HepG2 (cell line): Measurements from ENCODE around the gene CHST1. TPM values are rescaled to one million over a fixed set of nuclear protein-coding genes. Genes with fewer than 3 reads are reported as not detected.

Source experiments
- GPN1 ChIP-seq: sonication (generic); formaldehyde crosslinking; IDR thresholded peaks from 2 replicates; pipeline ENCODE4 v1.5.1; 2020; ENCODE audit warnings: missing genetic modification reagents, borderline replicate concordance
- NFE2L1 ChIP-seq: sonication (generic); formaldehyde crosslinking; IDR thresholded peaks from 2 replicates; pipeline ENCODE4 v1.4.0; 2020; ENCODE audit warnings: missing genetic modification reagents, mild to moderate bottlenecking, borderline replicate concordance
- RXRA ChIP-seq: sonication (generic); formaldehyde crosslinking; IDR thresholded peaks from 2 replicates; pipeline ENCODE4 v1.5.1; 2020; ENCODE audit warnings: missing genetic modification reagents
- SATB2 ChIP-seq: sonication (generic); formaldehyde crosslinking; IDR thresholded peaks from 2 replicates; pipeline ENCODE4 v1.5.0; 2020; ENCODE audit warnings: missing genetic modification reagents
- SMARCC2 ChIP-seq: fragments of 450-650 bp; IDR thresholded peaks from 2 replicates; pipeline ENCODE4 v1.6.1; 2017; ENCODE audit warnings: antibody characterized with exemption, mild to moderate bottlenecking
- SRSF4 ChIP-seq: fragments of 200-400 bp; formaldehyde crosslinking; IDR thresholded peaks from one replicate; pipeline ENCODE4 v1.6.1; 2018; ENCODE audit warnings: mild to moderate bottlenecking, low read depth, low read length, moderate library complexity; ENCODE audit not compliant: poor library complexity, severe bottlenecking
- ZBTB20 ChIP-seq: sonication (generic); formaldehyde crosslinking; IDR thresholded peaks from 2 replicates; pipeline ENCODE4 v1.8.1; 2023; ENCODE audit warnings: missing genetic modification reagents, low read depth, mild to moderate bottlenecking, borderline replicate concordance
- ZBTB42 ChIP-seq: sonication (generic); formaldehyde crosslinking; IDR thresholded peaks from 2 replicates; pipeline ENCODE4 v1.5.0; 2020; ENCODE audit warnings: mild to moderate bottlenecking, missing genetic modification reagents
- ZNF546 ChIP-seq: sonication (generic); formaldehyde crosslinking; conservative IDR thresholded peaks from 2 replicates; pipeline ENCODE4 v1.8.1; 2023; ENCODE audit warnings: mild to moderate bottlenecking, missing genetic modification reagents
- polyA plus RNA-seq, 8 experiments: library from polyadenylated mRNA; depleted of rRNA in 3 of 8; stranded (reverse) in 7 of 8; unstranded in 1 of 8; fragments of >200 nt; fragmentation: Illumina TruSeq in 4 of 8; extraction: Trizol in 4 of 8; gene quantifications; 2 replicates each; pipeline versions ENCODE4 v1.2.1 to v1.2.3, GENCODE V29; 2011 to 2016; ENCODE audit warnings: low read depth in 4 of 8, missing spikeins in 1 of 8, mixed read lengths in 1 of 8; ENCODE audit not compliant: insufficient read depth in 1 of 8
- total RNA-seq, 5 experiments: library from RNA; depleted of rRNA; stranded (reverse); fragments of >200 nt; fragmentation: Illumina TruSeq; extraction: Trizol; gene quantifications; 2 replicates each; pipeline ENCODE4 v1.2.3, GENCODE V29; 2016; ENCODE audit warnings: low read depth in 1 of 5
- TF ChIP-seq, protein P1 (sequence below): sonication (generic); formaldehyde crosslinking; IDR thresholded peaks from 2 replicates; pipeline ENCODE4 v1.4.0; 2020; ENCODE audit warnings: missing genetic modification reagents, low read depth, mild to moderate bottlenecking, borderline replicate concordance
- TF ChIP-seq, protein P2 (sequence below): sonication (generic); formaldehyde crosslinking; IDR thresholded peaks from 2 replicates; pipeline ENCODE4 v1.4.0; 2020; ENCODE audit warnings: mild to moderate bottlenecking, missing genetic modification reagents
- TF ChIP-seq, protein P3 (sequence below): sonication (generic); formaldehyde crosslinking; IDR thresholded peaks from 2 replicates; pipeline ENCODE4 v1.4.0; 2020; ENCODE audit warnings: missing genetic modification reagents
- TF ChIP-seq, protein P4 (sequence below): IDR thresholded peaks from 2 replicates; pipeline ENCODE4 v1.6.1; 2012; ENCODE audit warnings: low read length, improper control_type of control experiment

Gene CHST1
- total and polyA plus RNA-seq, 2 of the 13 experiments (the other 11 are each of a cell fraction or from before 2014, with no cell fraction given): not detected

DNA sequence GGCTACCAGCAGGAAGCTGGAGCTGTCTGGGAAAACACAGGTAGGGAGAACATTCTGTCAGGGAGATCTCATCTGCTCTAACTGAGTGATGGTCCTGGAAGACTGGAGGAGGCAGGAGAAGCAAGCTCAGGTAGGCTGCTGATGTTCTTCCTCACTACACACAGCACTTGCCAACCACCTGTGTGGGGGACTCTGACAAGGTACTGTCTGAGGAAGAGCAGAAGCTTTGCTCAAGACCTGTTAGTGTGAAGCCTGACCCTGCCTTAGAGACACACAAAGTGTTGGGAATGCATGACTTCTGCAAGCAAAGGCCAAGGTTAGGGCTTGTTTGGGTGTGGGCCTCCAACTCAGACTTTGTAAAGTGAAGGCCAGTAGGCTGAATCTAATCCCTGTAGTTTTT lies 46.5 kb downstream of the CHST1 start (continued):
- TF ChIP-seq, protein P1, sequence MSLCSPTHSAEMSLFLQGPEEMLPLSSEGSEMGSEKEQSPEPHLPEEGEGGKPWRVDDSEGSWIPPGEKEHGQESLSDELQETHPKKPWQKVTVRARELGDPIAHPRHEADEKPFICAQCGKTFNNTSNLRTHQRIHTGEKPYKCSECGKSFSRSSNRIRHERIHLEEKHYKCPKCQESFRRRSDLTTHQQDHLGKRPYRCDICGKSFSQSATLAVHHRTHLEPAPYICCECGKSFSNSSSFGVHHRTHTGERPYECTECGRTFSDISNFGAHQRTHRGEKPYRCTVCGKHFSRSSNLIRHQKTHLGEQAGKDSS: no peak
- TF ChIP-seq SRSF4 (no peak), GPN1 (CRISPR knock-in tag) (no peak), SMARCC2 (no peak), RXRA (CRISPR knock-in tag) (no peak), SATB2 (CRISPR knock-in tag) (no peak), ZNF546 (no peak), ZBTB20 (CRISPR knock-in tag) (no peak), NFE2L1 (no peak), ZBTB42 (CRISPR knock-in tag) (no peak)
- TF ChIP-seq, protein P2, sequence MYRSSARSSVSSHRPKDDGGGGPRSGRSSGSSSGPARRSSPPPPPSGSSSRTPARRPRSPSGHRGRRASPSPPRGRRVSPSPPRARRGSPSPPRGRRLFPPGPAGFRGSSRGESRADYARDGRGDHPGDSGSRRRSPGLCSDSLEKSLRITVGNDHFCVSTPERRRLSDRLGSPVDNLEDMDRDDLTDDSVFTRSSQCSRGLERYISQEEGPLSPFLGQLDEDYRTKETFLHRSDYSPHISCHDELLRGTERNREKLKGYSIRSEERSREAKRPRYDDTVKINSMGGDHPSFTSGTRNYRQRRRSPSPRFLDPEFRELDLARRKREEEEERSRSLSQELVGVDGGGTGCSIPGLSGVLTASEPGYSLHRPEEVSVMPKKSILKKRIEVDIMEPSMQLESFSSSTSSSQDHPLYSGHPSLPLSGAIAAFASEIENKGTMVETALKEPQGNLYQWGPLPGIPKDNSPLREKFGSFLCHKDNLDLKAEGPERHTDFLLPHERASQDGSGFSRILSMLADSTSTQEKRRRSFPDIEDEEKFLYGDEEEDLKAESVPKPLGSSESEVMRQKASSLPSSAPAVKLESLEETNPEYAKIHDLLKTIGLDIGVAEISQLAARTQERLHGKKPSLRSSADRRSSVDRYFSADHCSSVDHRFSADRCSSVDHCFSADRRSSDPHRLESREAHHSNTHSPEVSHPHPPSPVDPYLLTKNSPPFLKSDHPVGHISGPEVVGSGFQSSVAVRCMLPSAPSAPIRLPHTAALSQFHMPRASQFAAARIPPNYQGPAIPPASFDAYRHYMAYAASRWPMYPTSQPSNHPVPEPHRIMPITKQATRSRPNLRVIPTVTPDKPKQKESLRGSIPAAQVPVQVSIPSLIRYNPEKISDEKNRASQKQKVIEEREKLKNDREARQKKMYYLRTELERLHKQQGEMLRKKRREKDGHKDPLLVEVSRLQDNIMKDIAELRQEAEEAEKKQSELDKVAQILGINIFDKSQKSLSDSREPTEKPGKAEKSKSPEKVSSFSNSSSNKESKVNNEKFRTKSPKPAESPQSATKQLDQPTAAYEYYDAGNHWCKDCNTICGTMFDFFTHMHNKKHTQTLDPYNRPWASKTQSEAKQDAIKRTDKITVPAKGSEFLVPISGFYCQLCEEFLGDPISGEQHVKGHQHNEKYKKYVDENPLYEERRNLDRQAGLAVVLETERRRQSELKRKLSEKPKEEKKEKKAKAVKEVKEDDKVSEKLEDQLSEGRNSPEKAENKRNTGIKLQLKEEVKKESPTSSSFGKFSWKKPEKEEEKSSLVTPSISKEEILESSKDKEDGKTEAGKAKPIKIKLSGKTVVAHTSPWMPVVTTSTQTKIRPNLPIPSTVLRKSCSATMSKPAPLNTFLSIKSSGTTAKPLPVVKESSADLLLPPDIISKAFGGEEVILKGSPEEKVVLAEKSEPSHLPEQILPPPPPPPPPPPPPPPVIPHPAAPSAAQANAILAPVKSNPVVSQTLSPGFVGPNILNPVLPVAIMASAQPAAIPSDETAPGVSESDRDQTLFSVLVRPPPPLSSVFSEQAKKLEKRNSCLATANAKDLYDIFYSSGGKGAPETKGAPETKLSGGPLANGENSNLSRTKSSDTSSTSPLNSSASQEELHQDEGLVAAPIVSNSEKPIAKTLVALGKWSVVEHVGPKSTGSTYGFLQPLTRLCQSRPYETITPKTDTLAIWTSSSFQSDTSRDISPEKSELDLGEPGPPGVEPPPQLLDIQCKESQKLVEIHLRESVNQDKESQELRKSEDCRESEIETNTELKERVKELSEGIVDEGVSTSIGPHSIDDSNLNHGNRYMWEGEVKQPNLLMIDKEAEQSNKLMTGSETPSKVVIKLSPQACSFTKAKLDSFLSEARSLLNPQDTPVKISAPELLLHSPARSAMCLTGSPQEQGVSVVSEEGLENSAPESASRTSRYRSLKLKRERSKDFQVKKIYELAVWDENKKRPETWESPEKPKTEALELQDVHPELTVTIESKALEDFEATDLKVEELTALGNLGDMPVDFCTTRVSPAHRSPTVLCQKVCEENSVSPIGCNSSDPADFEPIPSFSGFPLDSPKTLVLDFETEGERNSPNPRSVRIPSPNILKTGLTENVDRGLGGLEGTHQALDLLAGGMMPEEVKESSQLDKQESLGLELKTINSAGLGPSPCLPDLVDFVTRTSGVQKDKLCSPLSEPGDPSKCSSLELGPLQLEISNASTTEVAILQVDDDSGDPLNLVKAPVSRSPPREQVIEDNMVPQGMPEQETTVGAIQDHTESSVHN (CRISPR knock-in tag): no peak
- TF ChIP-seq, protein P3, sequence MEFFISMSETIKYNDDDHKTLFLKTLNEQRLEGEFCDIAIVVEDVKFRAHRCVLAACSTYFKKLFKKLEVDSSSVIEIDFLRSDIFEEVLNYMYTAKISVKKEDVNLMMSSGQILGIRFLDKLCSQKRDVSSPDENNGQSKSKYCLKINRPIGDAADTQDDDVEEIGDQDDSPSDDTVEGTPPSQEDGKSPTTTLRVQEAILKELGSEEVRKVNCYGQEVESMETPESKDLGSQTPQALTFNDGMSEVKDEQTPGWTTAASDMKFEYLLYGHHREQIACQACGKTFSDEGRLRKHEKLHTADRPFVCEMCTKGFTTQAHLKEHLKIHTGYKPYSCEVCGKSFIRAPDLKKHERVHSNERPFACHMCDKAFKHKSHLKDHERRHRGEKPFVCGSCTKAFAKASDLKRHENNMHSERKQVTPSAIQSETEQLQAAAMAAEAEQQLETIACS (CRISPR knock-in tag): no peak
- TF ChIP-seq, protein P4, sequence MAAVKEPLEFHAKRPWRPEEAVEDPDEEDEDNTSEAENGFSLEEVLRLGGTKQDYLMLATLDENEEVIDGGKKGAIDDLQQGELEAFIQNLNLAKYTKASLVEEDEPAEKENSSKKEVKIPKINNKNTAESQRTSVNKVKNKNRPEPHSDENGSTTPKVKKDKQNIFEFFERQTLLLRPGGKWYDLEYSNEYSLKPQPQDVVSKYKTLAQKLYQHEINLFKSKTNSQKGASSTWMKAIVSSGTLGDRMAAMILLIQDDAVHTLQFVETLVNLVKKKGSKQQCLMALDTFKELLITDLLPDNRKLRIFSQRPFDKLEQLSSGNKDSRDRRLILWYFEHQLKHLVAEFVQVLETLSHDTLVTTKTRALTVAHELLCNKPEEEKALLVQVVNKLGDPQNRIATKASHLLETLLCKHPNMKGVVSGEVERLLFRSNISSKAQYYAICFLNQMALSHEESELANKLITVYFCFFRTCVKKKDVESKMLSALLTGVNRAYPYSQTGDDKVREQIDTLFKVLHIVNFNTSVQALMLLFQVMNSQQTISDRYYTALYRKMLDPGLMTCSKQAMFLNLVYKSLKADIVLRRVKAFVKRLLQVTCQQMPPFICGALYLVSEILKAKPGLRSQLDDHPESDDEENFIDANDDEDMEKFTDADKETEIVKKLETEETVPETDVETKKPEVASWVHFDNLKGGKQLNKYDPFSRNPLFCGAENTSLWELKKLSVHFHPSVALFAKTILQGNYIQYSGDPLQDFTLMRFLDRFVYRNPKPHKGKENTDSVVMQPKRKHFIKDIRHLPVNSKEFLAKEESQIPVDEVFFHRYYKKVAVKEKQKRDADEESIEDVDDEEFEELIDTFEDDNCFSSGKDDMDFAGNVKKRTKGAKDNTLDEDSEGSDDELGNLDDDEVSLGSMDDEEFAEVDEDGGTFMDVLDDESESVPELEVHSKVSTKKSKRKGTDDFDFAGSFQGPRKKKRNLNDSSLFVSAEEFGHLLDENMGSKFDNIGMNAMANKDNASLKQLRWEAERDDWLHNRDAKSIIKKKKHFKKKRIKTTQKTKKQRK: no peak
